B cell (primary cell): ENCODE results near the gene ZNF189. TPM values are rescaled to one million over a fixed set of nuclear protein-coding genes. Genes with fewer than 3 reads are reported as not detected.

Experiments
- ATAC-seq: fragments of 200-7000 bp; cut with Tn5 transposase; one replicate; pipeline ENCODE4 v1.10.0; 2021; ENCODE audit warnings: low read depth, mild to moderate bottlenecking, moderate number of reproducible peaks, moderate library complexity
- CTCF ChIA-PET: fragments of 350-600 bp; sonication (Branson Sonifier 250); formaldehyde crosslinking; loops from one replicate; lab custom pipeline; 2021; ENCODE audit warnings: antibody characterized with exemption, inconsistent platforms; lab: Charles Lee
- POLR2A ChIA-PET: fragments of 350-600 bp; sonication (Branson Sonifier 250); formaldehyde crosslinking; loops from one replicate; lab custom pipeline; 2021; ENCODE audit warnings: antibody characterized with exemption; lab: Charles Lee
- DNase-seq: peaks from one replicate; pipeline ENCODE4 v3.0.0; 2013
- H2AFZ ChIP-seq: 2 replicates; pipeline ENCODE4 v1.6.1; 2012; ENCODE audit warnings: mild to moderate bottlenecking, low read depth, low read length; ENCODE audit not compliant: insufficient read depth, poor library complexity, severe bottlenecking
- H3K27ac ChIP-seq, 2 donors: 1 replicate in 1 of 2; 2 replicates in 1 of 2; pipeline ENCODE4 v1.5.1; 2012 to 2013; ENCODE audit warnings: low read length in 2 of 2, mild to moderate bottlenecking in 2 of 2, moderate library complexity in 1 of 2
- H3K27me3 ChIP-seq, 4 experiments: fragments of 200-600 bp in 1 of 4; sonication (generic) in 1 of 4; replicated peaks in 1 of 4; 1 replicate in 2 of 4; 2 replicates in 2 of 4; pipeline versions ENCODE4 v1.6.1 to v1.7.0; 2013 to 2016; ENCODE audit warnings: low read length in 3 of 4, mild to moderate bottlenecking in 2 of 4, mixed read lengths in 1 of 4, moderate library complexity in 1 of 4; ENCODE audit not compliant: insufficient read depth in 4 of 4, control insufficient read depth in 3 of 4; ENCODE audit errors: control extremely low read depth in 1 of 4
- H3K36me3 ChIP-seq, 2 experiments: replicated peaks in 1 of 2; 1 replicate in 1 of 2; 2 replicates in 1 of 2; pipeline versions ENCODE4 v1.6.1 to v1.7.1; 2013; ENCODE audit warnings: low read length in 1 of 2; ENCODE audit not compliant: insufficient read depth in 2 of 2, control insufficient read depth in 1 of 2; ENCODE audit errors: control extremely low read depth in 1 of 2, extremely low read depth in 1 of 2
- H3K4me1 ChIP-seq, 2 donors: fragments of 200-600 bp in 1 of 2; sonication (generic) in 1 of 2; 1 replicate in 1 of 2; 2 replicates in 1 of 2; pipeline versions ENCODE4 v1.5.1 to v1.6.1; 2013 to 2017; ENCODE audit warnings: low read length in 2 of 2; ENCODE audit not compliant: control insufficient read depth in 2 of 2, insufficient read depth in 2 of 2
- H3K4me2 ChIP-seq: replicated peaks from 2 replicates; pipeline ENCODE3; 2012; ENCODE audit warnings: mild to moderate bottlenecking, low read depth, low read length; ENCODE audit not compliant: poor library complexity, severe bottlenecking
- H3K4me3 ChIP-seq, 5 experiments: fragments of 200-600 bp in 1 of 5; sonication (generic) in 1 of 5; 1 replicate in 3 of 5; 2 replicates in 2 of 5; pipeline versions ENCODE4 v1.5.1 to v1.7.0; 2011 to 2016; ENCODE audit warnings: low read length in 4 of 5, mild to moderate bottlenecking in 4 of 5, low read depth in 2 of 5, control low read depth in 1 of 5, moderate library complexity in 1 of 5; ENCODE audit not compliant: insufficient read depth in 1 of 5; ENCODE audit errors: control extremely low read depth in 1 of 5, extremely low read depth in 1 of 5
- H3K79me2 ChIP-seq: fragments of 200-600 bp; sonication (generic); one replicate; pipeline ENCODE4 v1.6.0; 2016; ENCODE audit warnings: low read length; ENCODE audit not compliant: control insufficient read depth, insufficient read depth
- H3K9ac ChIP-seq: fragments of 200-600 bp; sonication (generic); 2 replicates; pipeline ENCODE4 v1.6.1; 2017; ENCODE audit warnings: mild to moderate bottlenecking, low read length, moderate library complexity
- H3K9me3 ChIP-seq, 3 donors: one replicate each; pipeline versions ENCODE4 v1.6.1 to v1.7.1; 2013; ENCODE audit warnings: low read length in 2 of 3; ENCODE audit not compliant: control insufficient read depth in 2 of 3, insufficient read depth in 1 of 3; ENCODE audit errors: control extremely low read depth in 1 of 3
- H4K20me1 ChIP-seq: 2 replicates; pipeline ENCODE4 v1.6.0; 2012; ENCODE audit warnings: mild to moderate bottlenecking, low read length; ENCODE audit not compliant: insufficient read depth, control insufficient read depth, poor library complexity, severe bottlenecking
- H3K27ac Mint-ChIP-seq: one replicate; pipeline ENCODE4 v1.8.0; 2021; ENCODE audit warnings: mixed read lengths
- H3K27me3 Mint-ChIP-seq: one replicate; pipeline ENCODE4 v1.8.0; 2021; ENCODE audit warnings: mixed read lengths
- H3K4me1 Mint-ChIP-seq: one replicate; pipeline ENCODE4 v1.8.0; 2021; ENCODE audit warnings: mixed read lengths
- H3K4me3 Mint-ChIP-seq: one replicate; pipeline ENCODE4 v1.8.0; 2021; ENCODE audit warnings: mixed read lengths
- H3K9me3 Mint-ChIP-seq: one replicate; pipeline ENCODE4 v1.8.0; 2022; ENCODE audit warnings: mixed read lengths; ENCODE audit not compliant: insufficient read depth
- CTCF ChIP-seq: fragments of 200-600 bp; IDR thresholded peaks from one replicate; pipeline ENCODE4 v1.8.0; 2022; ENCODE audit warnings: antibody characterized with exemption, mild to moderate bottlenecking
- EZH2 ChIP-seq: IDR thresholded peaks from 2 replicates; pipeline ENCODE4 v1.6.1; 2012; ENCODE audit warnings: borderline replicate concordance, low read depth, mild to moderate bottlenecking, moderate library complexity, low read length; ENCODE audit not compliant: insufficient read depth, poor library complexity, severe bottlenecking
- WGBS: methylation state at CpG from one replicate; pipeline ENCODE4 v1.1.5; 2013; ENCODE audit warnings: missing lambda C conversion rate; ENCODE audit not compliant: insufficient coverage; 5-methylcytosine and 5-hydroxymethylcytosine counted together
- intact Hi-C: fragments of 100-400 bp; cut with micrococcal nuclease; formaldehyde crosslinking; loops from one replicate; pipeline ENCODE4 v1.10.0; 2022
- polyA plus RNA-seq: library from polyadenylated mRNA; depleted of rRNA; stranded (reverse); fragments of >200 nt; gene quantifications from 2 replicates; pipeline ENCODE4 v1.2.3, GENCODE V29; 2012
- total RNA-seq, 2 donors: library from RNA; stranded (reverse); fragments of 120-200 nt in 1 of 2; gene quantifications; 1 replicate in 1 of 2; 2 replicates in 1 of 2; pipeline versions ENCODE4 v1.2.3 to v1.2.4, GENCODE V29; 2013 to 2022

ZNF189 gene
- total and polyA plus RNA-seq, 2 donors (not counting 1 experiment from before 2014, with no cell fraction given) = 4.0 to 25.7 TPM

- Histone ChIP-seq H3K79me2 (no peaks in the 10 kb centered on the region), H4K20me1 (no peaks in the 10 kb centered on the region), H3K4me2 (no peak overlapping the region), H3K9ac (no peak overlapping the region), H3K36me3 (no peaks in the 10 kb centered on the region), H3K4me1 (no peaks in the 10 kb centered on the region), H3K4me3 (no peak overlapping the region), H3K27ac (no peak overlapping the region), H2AFZ (no peak overlapping the region), H3K9me3 (peaks cover 0 to 2% (median 0%) of the 10 kb centered on the region in 3 donors), H3K27me3 (no peaks in the 10 kb centered on the region)
- DNase-seq (no peak), ATAC-seq (no peak)
- intact Hi-C loops = no loop called here
- Mint-ChIP-seq H3K4me3 (no peak overlapping the region), H3K4me1 (no peaks in the 10 kb centered on the region), H3K9me3 (no peaks in the 10 kb centered on the region), H3K27me3 (peaks cover 11% of the 10 kb centered on the region), H3K27ac (no peak overlapping the region)
- WGBS = 80% methylated on average over 2 of the region's 5 CpGs
- TF ChIP-seq EZH2 (no peak), CTCF (no peak)
- ChIA-PET CTCF (no interaction called here), POLR2A (no interaction called here)
Observed at GRCh38 chr9:101362450-101362849, 36.2 kb upstream of the ZNF189 start.

- no peak overlapping the region for H3K27ac Mint-ChIP-seq
- peaks cover 11% of the 10 kb centered on the region for H3K27me3 Mint-ChIP-seq
- POLR2A ChIA-PET = no interaction called here
- Histone ChIP-seq H4K20me1 (no peaks in the 10 kb centered on the region), H3K4me1 (no peaks in the 10 kb centered on the region), H3K27ac (no peak overlapping the region), H3K9ac (no peak overlapping the region), H3K4me2 (no peak overlapping the region), H3K36me3 (no peaks in the 10 kb centered on the region), H3K4me3 (no peak overlapping the region), H3K79me2 (no peaks in the 10 kb centered on the region), H3K9me3 (no peaks in the 10 kb centered on the region), H2AFZ (no peak overlapping the region), H3K27me3 (no peaks in the 10 kb centered on the region)
- no peak for ATAC-seq
- intact Hi-C loops = no loop called here
- TF ChIP-seq EZH2 = no peak
- no peak for TF ChIP-seq CTCF
- no peaks in the 10 kb centered on the region for H3K4me1 Mint-ChIP-seq
- no peaks in the 10 kb centered on the region for H3K9me3 Mint-ChIP-seq
- no peak overlapping the region for H3K4me3 Mint-ChIP-seq
- CTCF ChIA-PET = no interaction called here
- no peak for DNase-seq
Observed at GRCh38 chr9:101365181-101365580, 33.5 kb upstream of the ZNF189 start.
